Middle frontal gyrus (tissue), 1 donor: Measurements from ENCODE around the gene KATNA1.

Source experiments
- DNase-seq: peaks from one replicate; pipeline ENCODE4 v3.0.0-alpha.2; 2015; ENCODE audit warnings: low spot score; ENCODE audit errors: extremely low spot score

Gene KATNA1

GRCh38 chr6:149614337-149614736 is 34.2 kb downstream of the KATNA1 start:
- DNase-seq: no peak

DNA sequence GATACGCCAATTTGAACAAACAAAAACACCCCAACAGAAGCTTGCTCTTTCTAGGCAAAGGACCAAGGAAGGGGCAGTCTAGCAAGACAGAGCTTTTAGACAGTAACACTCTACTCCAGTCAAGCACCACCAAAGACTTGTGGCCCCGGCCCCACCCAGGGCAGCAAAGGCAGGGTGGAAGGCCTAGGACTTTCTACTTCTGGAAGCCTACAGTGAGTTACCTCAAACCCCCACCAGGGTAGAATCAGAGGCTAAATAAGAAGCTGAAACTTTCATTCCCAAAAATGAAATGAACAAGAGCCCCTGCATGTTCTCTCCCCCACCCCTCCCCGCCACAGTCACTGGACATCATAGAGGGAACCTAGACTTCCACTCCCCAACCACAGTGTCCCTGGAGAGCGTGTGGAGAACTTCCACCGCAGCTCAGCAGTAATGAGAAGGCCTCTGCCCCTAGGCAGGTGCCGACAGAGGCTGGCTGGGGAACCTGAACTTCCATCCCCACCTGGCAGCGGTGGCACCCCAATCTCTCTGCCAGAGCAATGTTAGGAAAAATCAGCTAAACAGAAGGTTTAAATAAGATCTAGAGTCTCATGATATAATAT is 40.0 kb downstream of the KATNA1 start:
- DNase-seq: no peak

DNA sequence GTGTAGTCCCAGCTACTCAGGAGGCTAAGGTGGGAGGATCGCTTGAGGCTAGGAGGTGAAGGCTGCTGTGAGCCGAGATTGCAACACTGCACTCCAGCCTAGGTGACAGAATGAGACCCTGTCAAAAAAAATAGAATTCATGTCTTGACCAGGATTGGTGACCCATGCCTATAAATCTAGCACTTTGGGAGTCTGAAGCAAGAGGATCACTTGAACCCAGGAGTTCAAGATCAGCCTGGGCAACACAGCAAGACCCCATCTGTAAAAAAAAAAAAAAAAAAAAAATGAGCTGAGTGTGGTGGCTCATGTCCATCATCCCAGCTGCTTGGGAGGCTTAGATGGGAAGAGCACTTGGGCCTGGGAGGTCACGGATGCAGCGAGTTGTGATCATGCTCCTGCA is 48.0 kb downstream of the KATNA1 start:
- DNase-seq: no peak

- no peak for DNase-seq
Measured at GRCh38 chr6:149593408-149593807, 55.1 kb downstream of the KATNA1 start.

GRCh38 chr6:149592983-149593382 is 55.5 kb downstream of the KATNA1 start:
- no peak for DNase-seq

GRCh38 chr6:149586149-149586548 is 62.4 kb downstream of the KATNA1 start:
- DNase-seq: no peak

- no peak for DNase-seq
Measured at GRCh38 chr6:149581349-149581748, 67.2 kb downstream of the KATNA1 start.

DNA sequence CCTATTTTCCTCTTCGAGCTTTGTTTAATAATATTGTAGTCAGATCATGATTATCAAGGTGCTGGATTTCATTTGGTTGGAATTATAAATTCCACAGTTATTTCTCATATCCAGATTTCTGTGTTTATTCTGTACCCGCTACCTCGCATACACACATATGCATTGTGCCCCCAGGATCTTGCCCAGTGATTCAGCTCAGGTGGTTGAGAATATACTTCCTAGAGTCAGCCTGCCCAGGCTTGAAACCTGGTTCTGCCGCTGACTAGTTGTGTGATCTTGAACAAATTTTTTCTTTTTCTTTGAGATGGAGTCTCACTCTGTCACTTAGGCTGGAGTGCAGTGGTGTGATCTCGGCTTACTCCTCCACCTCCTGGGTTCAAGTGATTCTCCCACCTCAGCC is 67.6 kb downstream of the KATNA1 start:
- DNase-seq: no peak

DNA sequence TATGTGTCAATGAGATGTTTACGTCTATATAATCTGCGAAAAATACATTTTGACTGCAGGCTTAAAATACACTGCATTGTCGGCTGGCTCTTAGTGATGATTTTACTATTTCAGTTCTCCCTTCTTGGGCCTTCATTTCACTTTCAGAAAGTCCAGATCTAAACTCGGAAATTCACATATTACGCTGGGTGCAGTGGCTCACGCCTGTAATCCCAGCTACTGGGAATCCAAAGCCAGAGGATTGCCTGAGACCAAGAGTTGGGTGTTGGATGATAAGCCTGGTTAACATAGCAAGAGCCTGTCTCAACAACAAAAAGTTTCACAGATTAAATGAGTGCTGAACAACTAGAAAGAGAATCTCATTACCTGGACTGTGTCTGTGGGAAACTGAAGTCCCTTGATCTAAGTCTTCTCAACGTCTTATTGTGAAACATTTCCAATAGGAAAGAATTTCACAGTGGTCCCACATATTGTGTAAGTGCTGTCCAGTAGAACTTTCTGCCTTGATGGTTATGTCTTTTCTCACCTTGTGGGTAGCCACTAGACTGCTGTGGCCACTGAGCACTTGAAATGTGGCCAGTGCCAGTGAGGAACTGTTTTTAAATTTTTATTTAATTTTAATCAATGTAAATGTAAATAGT is 80.4 kb downstream of the KATNA1 start:
- no peak for DNase-seq

DNA sequence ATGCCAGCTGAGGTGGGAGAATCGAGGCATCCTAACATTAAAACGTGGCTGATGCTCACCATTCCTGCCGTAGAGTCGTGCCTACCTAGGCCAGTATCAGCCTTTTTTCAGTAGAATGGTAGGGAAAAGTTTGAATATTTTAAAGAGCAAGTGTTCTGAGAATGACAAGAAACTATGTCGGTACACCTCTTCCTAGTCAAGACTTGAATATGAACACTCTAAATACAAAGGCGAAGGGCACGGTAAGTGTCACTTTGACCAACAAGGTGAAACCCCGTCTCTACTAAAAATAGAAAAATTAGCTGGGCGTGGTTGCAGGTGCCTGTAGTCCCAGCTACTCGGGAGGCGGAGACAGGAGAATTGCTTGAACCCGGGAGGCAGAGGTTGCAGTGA is 81.3 kb downstream of the KATNA1 start:
- DNase-seq: no peak

- no peak for DNase-seq
Measured at GRCh38 chr6:149566410-149567193, 81.9 kb downstream of the KATNA1 start.

- peak; percentile 91 for DNase-seq
Measured at GRCh38 chr6:149565527-149566409, 82.7 kb downstream of the KATNA1 start, which contains the start of gene GINM1. GINM1 (plus strand) TSS chr6:149566375; CDS start chr6:149566415, 40 bp downstream.

DNA sequence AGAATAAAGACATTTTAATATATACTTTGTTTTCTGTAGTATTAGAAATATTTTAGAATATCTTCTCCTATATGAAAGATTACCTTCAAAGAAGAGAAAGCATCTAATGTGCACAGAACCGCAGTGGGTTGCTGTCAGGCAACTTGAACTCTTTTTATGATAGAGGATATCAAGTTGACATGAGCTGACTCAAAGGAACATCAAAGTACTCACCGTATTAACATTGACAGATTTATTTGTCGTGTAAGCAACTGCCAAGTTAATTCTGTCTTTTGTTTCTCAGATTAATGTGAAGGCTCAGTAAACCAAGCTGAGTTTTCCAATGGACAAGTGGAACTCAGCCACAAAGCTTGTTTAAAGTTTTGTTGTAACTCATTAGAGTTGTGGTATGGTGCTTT is 84.6 kb downstream of the KATNA1 start:
- no peak for DNase-seq

DNA sequence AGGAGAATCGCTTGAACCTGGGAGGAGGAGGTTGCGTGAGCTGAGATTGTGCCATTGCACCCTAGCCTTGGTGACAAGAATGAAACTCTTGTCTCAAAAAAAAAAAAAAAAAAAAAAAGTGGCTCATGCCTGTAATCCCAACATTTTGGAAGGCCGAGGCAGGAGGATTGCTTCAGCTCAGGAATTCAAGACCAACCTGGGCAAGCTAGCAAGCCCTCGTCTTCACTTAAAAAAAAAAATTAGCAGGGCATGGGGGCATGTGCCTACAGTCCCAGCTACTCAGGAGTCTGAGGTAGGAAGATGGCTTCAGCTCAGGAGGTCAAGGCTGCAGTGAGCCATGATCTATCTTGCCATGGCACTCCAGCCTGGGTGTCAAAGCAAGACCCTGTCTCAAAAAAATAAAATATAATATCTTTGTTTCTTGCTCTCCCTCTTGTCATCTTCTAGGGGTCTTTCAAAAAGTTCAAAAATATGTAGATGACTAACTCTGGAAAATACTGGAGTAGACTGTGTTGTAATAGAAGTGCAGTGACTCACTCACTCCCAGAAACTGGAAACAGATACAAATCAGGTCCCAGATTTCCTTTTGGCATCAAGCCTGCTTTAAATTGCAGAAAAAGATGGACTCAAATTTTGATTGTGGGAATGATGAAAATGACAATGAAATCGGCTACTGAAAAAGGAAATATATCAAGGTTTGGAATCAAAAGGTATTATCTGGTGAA is 85.1 kb downstream of the KATNA1 start:
- no peak for DNase-seq

DNA sequence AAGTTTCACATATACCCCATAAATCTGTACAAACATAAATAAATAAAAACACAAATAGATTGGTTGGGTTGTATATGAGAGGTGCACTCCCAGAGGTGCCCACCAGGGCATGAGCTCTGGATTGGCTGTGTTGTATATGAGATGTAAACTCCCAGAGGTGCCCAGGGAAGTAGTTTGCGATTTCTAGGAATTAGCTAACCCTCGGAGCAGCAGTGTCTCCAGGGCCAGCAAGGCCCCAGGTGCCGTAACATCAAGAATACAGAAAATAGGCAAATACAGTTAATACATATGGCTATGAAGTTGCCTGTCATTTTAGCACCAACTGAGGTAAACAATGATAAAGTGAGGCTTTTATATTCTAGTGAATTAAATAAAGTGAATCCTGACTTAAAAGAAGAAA is 87.8 kb downstream of the KATNA1 start:
- DNase-seq: no peak

GRCh38 chr6:149559389-149559788 is 89.1 kb downstream of the KATNA1 start:
- no peak for DNase-seq

GRCh38 chr6:149558029-149558428 is 90.5 kb downstream of the KATNA1 start:
- DNase-seq: no peak

DNA sequence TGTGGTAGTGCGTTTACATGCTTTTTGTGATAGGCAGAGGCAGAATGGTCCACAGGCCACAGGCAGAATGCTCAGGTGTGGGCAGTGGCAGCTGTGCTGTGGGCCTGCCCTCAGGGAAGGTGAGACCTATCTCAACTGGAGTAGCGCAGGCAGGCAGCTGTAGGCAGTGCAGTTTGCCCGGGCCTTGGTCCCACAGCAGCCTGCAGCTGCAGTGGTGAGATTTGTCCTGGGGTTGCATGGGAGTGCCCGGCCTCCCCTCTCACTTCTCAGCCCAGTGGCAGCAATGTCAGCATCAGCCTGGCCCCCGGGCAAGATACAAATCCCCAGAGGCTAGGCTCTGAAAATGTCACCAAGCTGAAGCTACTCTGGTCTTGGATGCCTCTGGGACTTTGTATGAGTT is 96.6 kb downstream of the KATNA1 start:
- DNase-seq: no peak

DNA sequence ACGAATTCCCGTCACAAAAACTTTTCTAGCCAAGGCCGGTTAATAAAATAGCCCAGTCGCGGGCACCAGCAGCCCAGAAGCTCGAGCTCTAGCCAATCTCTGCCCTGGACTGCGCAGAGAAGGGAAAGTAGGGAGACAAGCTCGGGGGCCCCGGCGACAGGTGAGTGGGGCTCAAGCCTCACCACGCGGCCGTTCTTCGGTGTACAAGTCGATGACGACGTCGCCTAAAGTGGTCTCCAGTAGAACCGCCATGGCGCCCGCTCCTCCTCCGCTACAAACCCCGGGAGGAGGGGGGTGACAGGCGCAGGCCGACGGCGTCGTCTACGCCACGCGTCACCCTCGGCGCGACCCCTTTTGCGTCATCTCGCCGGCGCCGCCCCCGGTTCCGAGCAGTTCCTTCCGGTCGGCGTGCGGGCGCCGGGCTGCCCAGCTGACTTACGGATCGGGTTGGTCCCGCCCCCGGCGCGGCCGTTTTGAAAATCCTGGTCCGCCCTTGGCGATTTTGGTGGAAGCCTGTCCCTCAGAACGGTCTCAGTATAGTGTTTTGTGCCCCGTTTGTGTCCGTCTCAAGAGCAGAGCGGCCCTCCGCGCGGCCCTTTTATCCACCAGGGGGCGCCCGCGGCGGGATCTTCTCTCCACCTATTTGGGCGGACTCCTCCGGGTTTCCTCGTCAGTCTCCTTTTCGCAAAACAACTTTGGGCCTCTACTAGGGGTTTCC is 102.6 kb downstream of the KATNA1 start, which contains the start of gene PPIL4:
Gene PPIL4 (minus strand): TSS at position 290 of the 718 bp plus-strand sequence. CDS start 38 bp downstream, at position 252.
- DNase-seq: peak; percentile 92

GRCh38 chr6:149545258-149545753 is 103.2 kb downstream of the KATNA1 start:
- DNase-seq: no peak
